ENCODE measurements around the gene ADORA3. TPM values are rescaled to one million over a fixed set of nuclear protein-coding genes. Genes with fewer than 3 reads are reported as not detected.

The ADORA3 gene
- total RNA-seq, 1 experiment from 2014 or later, result not detected

GRCh38 chr1:111462370-111463028 is 40.9 kb downstream of the ADORA3 start:
- BruUV-seq (replicated peaks), result no TSS peak
- H3K27ac ChIP-seq (ENCODE audit: low read depth, low read length, poor library complexity, severe bottlenecking), result no peak overlapping the region
- ChIA-PET POLR2A (ENCODE audit: low non-redundant PET) (no interaction called here), CTCF (no interaction called here)
- H3K27me3 ChIP-seq (replicated peaks; ENCODE audit: insufficient read depth, low read depth, low read length, poor library complexity), result no peaks in the 10 kb centered on the region
- H3K4me3 ChIP-seq (ENCODE audit: low read depth, low read length, poor library complexity, severe bottlenecking), result no peak overlapping the region
- intact Hi-C loops (cut with micrococcal nuclease; ENCODE audit: unreplicated experiment), result no loop called here
- DNase-seq (ENCODE audit: low spot score), result no peak
- H3K9me3 ChIP-seq (ENCODE audit: low read depth, low read length, poor library complexity, severe bottlenecking), result no peaks in the 10 kb centered on the region
- no peak for TF ChIP-seq CTCF (conservative IDR thresholded peaks at IDR 0.05; ENCODE audit: low read depth, low read length)
- TF ChIP-seq EZH2 (IDR thresholded peaks at IDR 0.05; ENCODE audit: borderline replicate concordance, low read depth, low read length, poor library complexity, severe bottlenecking), result no peak
- peaks cover 44% of the 10 kb centered on the region for H3K36me3 ChIP-seq (ENCODE audit: insufficient read depth, low read length, poor library complexity, severe bottlenecking)
- H3K4me1 ChIP-seq (ENCODE audit: insufficient read depth, low read length, poor library complexity, severe bottlenecking), result peaks cover 5% of the 10 kb centered on the region

- peaks cover 52% of the 10 kb centered on the region for H3K36me3 ChIP-seq (ENCODE audit: insufficient read depth, low read length, poor library complexity, severe bottlenecking)
- no peaks in the 10 kb centered on the region for H3K9me3 ChIP-seq (ENCODE audit: low read depth, low read length, poor library complexity, severe bottlenecking)
- TF ChIP-seq CTCF (conservative IDR thresholded peaks at IDR 0.05; ENCODE audit: low read depth, low read length) (no peak), EZH2 (IDR thresholded peaks at IDR 0.05; ENCODE audit: borderline replicate concordance, low read depth, low read length, poor library complexity, severe bottlenecking) (no peak)
- intact Hi-C loops (cut with micrococcal nuclease; ENCODE audit: unreplicated experiment), result no loop called here
- peaks cover 5% of the 10 kb centered on the region for H3K4me1 ChIP-seq (ENCODE audit: insufficient read depth, low read length, poor library complexity, severe bottlenecking)
- POLR2A ChIA-PET (ENCODE audit: low non-redundant PET), result no interaction called here
- BruUV-seq (replicated peaks), result no TSS peak
- H3K27me3 ChIP-seq (replicated peaks; ENCODE audit: insufficient read depth, low read depth, low read length, poor library complexity), result no peaks in the 10 kb centered on the region
- no peak overlapping the region for H3K27ac ChIP-seq (ENCODE audit: low read depth, low read length, poor library complexity, severe bottlenecking)
- CTCF ChIA-PET, result no interaction called here
- no peak overlapping the region for H3K4me3 ChIP-seq (ENCODE audit: low read depth, low read length, poor library complexity, severe bottlenecking)
- no peak for DNase-seq (ENCODE audit: low spot score)
Measured at GRCh38 chr1:111461765-111462164, 41.7 kb downstream of the ADORA3 start.

- BruUV-seq (replicated peaks), result no TSS peak
- intact Hi-C loops (cut with micrococcal nuclease; ENCODE audit: unreplicated experiment), result no loop called here
- POLR2A ChIA-PET (ENCODE audit: low non-redundant PET), result no interaction called here
Measured at GRCh38 chr1:111455642-111456031, 47.8 kb downstream of the ADORA3 start.

More at GRCh38 chr1:111455642-111456031, 47.8 kb downstream of the ADORA3 start:
- H3K4me1 ChIP-seq (ENCODE audit: insufficient read depth, low read length, poor library complexity, severe bottlenecking), result peaks cover 9% of the 10 kb centered on the region
- no peak overlapping the region for H3K4me3 ChIP-seq (ENCODE audit: low read depth, low read length, poor library complexity, severe bottlenecking)
- no peak overlapping the region for H3K27ac ChIP-seq (ENCODE audit: low read depth, low read length, poor library complexity, severe bottlenecking)
- TF ChIP-seq EZH2 (IDR thresholded peaks at IDR 0.05; ENCODE audit: borderline replicate concordance, low read depth, low read length, poor library complexity, severe bottlenecking) (no peak), CTCF (conservative IDR thresholded peaks at IDR 0.05; ENCODE audit: low read depth, low read length) (no peak)
- H3K9me3 ChIP-seq (ENCODE audit: low read depth, low read length, poor library complexity, severe bottlenecking), result no peaks in the 10 kb centered on the region
- CTCF ChIA-PET, result no interaction called here
- DNase-seq (ENCODE audit: low spot score), result no peak
- H3K36me3 ChIP-seq (ENCODE audit: insufficient read depth, low read length, poor library complexity, severe bottlenecking), result peaks cover 82% of the 10 kb centered on the region
- no peaks in the 10 kb centered on the region for H3K27me3 ChIP-seq (replicated peaks; ENCODE audit: insufficient read depth, low read depth, low read length, poor library complexity)
